Central memory CD4-positive, alpha-beta T cell (primary cell): ENCODE results near the gene CPLX3.

Experiments
- DNase-seq: peaks from one replicate; pipeline ENCODE4 v3.0.0; 2022

Gene CPLX3

DNA sequence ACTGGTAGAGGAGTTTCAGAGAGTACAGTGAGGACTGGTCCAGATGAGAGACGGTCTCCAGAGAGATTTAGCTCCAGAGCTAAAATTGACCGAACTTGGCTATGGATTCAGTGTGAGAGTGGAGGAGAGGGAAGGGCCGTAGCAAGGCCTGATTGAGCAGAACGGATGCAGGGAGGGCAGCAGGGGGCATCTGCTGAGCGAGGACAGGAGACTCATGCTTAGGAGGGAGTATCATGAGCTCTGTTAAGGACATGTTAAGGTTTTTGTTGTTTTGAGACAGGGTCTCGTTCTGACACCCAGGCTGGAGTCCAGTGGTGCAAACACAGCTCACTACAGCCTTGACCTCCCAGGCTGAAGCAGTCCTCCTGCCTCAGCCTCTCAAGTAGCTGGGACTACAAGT, 21.5 kb upstream of the CPLX3 start:
- DNase-seq = no peak

GRCh38 chr15:74807282-74807681, 19.1 kb upstream of the CPLX3 start:
- no peak for DNase-seq

- no peak for DNase-seq
These were observed 18.2 kb upstream of the CPLX3 start for GRCh38 chr15:74808078-74808839.

GRCh38 chr15:74808840-74809229, 17.6 kb upstream of the CPLX3 start:
- no peak for DNase-seq

DNA sequence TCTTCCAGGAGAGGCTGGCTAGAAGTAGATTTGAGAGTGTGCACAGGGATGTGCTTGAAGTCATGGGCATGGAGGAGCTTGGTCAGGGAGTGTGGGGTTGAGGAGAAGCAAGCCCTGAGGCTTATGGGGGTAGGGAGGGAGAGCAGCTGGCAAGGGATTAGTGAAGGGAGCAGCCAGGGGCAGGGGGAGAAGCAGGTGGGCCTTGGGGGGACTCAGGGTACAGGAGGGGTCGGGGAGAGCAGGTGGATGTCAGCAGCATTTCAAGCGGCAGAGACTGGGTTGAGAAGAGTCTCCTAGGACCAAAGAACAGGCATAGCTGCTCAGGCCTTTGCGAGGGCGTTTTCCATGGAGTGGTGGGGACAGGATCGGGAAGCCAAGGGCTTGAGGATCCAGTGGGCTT, 17.2 kb upstream of the CPLX3 start:
- DNase-seq = no peak

- DNase-seq = no peak
These were observed 16.5 kb upstream of the CPLX3 start for GRCh38 chr15:74809956-74810355.

GRCh38 chr15:74812533-74812932, 13.9 kb upstream of the CPLX3 start, which contains the start of gene LMAN1L:
TSS of gene LMAN1L (plus strand) at chr15:74812835. CDS start at chr15:74812855, 20 bp downstream.
- DNase-seq = no peak

- DNase-seq = no peak
These were observed 11.1 kb upstream of the CPLX3 start for GRCh38 chr15:74815121-74815934.

GRCh38 chr15:74815961-74816360, 10.5 kb upstream of the CPLX3 start:
- DNase-seq = no peak

DNA sequence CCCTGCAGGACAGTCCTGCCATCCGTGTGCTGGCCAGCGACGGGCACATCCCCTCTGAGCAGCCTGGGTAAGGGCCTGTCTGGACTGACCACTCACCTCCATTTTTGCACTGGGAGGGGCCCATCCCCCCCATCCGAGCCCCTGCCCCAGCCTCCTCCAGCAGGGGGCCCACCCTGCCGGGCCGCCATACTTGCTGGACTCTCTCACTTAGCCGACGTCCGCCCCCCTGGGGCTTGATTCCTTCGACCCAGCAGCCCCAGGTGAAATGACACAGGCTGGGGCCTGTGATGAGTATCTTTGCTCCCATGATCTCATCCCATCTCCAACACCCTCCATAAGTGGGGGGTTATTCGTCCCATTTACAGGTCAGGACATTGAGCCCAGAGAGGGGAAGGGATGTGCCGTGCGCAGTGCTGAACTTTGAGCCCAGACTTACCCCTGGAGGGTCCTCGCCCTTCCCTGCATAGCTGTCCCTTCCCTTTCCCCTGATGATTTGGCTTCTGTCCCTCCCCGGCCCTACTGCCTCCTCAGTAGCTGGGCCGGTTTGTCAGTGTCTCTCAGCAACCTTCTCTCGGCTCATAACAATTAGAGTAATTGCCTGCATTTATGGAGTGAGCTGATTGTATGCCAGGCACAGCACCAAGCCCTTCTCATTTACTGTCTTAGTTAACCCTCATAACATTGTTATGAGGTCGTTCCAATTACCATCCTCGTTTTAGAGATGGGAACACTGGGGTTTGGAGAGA, 9.6 kb upstream of the CPLX3 start:
- DNase-seq = no peak

DNA sequence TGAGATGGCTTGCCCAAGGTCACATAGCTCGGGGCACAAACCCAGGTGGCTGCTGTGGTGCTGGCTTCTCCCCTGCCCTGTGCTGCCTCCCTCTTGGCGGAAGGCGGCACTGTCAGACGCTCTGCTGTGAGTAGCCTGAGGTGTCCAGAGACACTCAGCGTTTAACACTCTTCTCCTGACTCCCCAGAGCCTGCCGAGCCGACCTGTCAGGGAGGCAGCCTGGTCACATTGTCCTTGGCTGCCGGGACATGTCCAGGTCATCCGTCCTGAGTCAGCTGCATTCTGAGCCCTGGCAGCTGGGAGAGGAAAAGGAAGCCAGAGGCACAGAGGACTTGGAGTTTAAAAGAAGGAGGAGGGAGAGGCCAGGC, 9.1 kb upstream of the CPLX3 start:
- DNase-seq = no peak

DNA sequence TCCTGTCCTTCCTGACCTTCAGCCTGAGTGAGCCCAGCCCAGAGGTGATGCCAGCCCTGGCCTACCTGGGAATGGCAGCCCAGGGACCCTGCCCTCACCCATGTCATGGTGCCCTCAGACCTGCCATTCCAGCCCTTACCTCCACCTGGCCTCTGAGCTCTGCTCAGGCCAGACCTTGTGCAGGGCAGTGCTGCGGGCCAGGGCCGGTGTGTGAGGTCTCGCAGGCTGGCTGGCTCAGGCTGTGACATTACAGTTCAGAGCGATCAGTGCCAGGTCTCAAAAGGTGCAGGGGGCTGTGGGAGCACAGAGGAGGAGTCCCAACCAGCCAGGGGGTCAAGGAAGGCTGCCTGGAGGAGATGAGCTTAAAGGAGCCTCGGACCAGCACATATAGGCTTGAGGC, 6.4 kb upstream of the CPLX3 start:
- no peak for DNase-seq

- no peak for DNase-seq
These were observed 5.2 kb upstream of the CPLX3 start for GRCh38 chr15:74821091-74821789.

- no peak for DNase-seq
These were observed 4.7 kb upstream of the CPLX3 start for GRCh38 chr15:74821790-74822158.

GRCh38 chr15:74822233-74822632, 4.2 kb upstream of the CPLX3 start:
- DNase-seq = no peak

DNA sequence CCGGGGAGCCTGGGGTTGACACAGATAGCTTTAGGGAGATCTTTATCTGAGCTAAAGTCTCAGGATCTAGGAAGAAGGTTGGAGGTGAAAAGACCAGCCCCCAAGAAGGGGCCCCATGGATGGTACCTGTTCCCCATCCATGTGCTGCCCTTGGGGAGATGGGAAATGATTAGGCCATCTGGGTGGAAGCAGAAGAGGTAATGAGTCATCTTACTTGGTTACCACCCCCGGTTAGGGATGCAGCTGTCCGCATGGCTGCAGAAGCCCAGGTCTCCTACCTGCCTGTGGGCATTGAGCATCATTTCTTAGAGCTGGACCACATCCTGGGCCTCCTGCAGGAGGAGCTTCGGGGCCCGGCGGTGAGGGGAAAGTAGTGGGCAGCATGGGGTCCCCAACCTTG, 3.1 kb upstream of the CPLX3 start:
- no peak for DNase-seq

DNA sequence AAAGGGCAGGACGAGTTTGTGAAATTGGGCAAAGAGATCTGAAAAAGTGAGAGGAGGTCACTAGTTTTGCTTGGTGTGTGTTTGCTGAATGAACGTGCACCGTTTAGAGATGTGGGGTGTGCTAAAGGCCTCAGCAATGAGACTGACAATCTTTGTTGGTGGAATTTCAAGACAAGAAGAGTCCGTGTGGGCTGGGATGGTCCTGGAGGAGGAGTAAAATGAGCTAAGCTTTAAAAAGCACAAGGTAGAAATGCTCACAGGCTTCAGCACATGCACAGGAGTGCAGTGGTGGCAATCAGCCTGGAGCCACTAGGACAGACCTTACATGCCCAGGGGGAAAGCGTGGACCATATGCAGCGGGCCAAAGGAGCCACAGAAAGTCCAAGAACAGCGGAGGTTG, 1.5 kb upstream of the CPLX3 start:
- no peak for DNase-seq

DNA sequence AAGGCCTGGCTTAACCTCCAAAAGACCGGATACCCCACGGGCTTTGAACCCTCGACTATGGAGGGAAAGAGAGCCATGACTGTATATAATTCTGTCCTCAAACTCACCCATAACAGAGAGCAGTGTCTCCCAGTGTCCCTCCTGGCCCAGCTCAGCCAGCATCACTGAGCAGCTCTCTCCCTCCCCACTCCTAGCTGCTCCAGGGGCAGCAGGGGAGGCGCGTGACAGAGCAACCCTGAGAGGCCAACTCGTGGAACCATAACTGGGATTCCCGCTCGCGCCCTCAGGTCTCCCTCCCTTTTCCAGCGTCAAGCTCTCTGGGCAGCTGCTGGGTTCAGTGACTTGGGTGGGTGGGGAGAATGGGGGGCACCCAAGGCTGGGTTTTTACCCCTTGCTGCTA, 561 bp upstream of the CPLX3 start:
- no peak for DNase-seq

DNA sequence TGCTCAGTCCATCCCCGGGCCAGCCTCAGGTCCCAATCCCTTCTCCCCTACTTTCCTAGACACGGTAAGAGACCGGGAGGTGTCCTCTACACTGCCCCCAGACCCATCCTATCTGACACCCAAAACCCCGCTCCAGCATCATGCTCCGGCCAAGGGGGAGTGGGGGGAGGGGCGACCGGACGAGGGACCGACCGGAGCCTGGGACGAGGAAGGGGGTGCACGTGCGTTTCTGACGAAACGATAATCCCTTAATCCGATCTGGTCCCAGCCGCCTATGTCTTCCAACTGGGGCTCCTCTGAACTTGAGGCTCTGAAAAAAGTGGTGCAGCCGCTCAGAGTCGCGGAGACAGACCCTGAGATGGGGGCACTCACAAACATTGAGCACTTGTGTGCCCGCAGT, 494 bp downstream of the CPLX3 start:
- DNase-seq = no peak

- no peak for DNase-seq
These were observed 1.2 kb downstream of the CPLX3 start for GRCh38 chr15:74827614-74828013.

DNA sequence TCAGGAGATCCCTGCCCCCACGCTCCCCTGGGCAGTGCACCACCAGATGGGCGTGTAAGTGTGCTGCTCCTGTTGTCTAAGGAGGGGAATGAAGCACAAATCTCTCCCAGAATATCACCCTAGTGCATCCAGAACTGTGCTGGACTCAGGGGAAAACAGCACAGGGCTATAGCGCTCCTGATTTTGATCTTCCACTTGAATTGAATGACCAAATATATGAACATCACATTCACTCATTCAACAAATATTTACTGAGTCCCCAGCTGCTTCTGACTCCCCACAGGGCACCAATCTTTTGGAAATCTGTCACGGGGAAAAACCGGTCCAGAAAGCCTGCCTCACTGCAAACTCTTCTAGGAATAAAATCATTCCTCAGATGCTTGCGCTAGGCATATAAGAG, 2.4 kb downstream of the CPLX3 start:
- DNase-seq = no peak

GRCh38 chr15:74829486-74829885, 3.1 kb downstream of the CPLX3 start:
- no peak for DNase-seq

- no peak for DNase-seq
These were observed 3.6 kb downstream of the CPLX3 start for GRCh38 chr15:74829991-74830390.
